ENCODE data around the gene AUTS2.

The AUTS2 gene

DNA sequence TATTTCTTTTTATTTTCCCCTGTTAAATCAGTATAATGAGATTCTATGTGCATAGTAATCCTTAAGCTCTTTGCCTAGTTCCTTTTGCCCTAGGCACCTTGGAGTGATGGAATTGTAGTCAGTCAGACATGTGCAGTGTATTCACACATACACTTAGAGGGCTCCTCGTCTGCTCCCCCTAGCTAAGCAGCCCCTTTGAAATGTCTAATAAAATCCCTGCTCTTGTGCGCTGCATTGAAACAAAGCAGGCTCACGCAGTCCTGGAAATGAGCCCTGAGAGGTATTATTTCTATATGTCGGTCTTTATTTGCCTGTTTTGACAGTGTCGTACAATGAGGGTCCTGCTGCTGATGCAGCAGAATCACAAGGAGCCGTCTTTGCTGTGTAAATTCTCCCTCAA, 258.7 kb downstream of the AUTS2 start:
- DNase-seq (ENCODE audit: low read depth), result no peak

DNA sequence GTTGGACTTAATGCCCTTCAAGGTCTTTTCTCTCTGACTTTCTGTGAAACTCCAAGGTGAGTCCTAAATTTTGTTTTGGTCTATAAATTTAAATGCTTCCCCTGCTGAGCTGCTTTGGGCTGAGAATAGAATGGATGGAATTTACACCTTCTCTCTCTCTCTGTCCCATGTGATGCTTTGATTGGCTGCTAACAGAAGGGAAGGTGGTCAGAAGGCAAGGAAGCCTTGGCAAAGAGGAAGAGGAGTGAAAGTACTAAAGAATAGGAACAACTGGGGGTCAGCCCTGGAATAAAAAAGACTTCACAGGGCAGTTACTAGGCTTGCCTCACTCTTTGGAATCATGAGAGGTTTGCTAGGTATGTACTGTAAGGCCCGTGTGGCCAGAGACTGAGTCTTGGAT, 260.2 kb downstream of the AUTS2 start:
- no peak for DNase-seq (ENCODE audit: low read depth)

- no peak for DNase-seq (ENCODE audit: low read depth)
Measured at GRCh38 chr7:69859342-69859741, 261.1 kb downstream of the AUTS2 start.

GRCh38 chr7:69860486-69860885, 262.2 kb downstream of the AUTS2 start:
- DNase-seq (ENCODE audit: low read depth), result no peak

DNA sequence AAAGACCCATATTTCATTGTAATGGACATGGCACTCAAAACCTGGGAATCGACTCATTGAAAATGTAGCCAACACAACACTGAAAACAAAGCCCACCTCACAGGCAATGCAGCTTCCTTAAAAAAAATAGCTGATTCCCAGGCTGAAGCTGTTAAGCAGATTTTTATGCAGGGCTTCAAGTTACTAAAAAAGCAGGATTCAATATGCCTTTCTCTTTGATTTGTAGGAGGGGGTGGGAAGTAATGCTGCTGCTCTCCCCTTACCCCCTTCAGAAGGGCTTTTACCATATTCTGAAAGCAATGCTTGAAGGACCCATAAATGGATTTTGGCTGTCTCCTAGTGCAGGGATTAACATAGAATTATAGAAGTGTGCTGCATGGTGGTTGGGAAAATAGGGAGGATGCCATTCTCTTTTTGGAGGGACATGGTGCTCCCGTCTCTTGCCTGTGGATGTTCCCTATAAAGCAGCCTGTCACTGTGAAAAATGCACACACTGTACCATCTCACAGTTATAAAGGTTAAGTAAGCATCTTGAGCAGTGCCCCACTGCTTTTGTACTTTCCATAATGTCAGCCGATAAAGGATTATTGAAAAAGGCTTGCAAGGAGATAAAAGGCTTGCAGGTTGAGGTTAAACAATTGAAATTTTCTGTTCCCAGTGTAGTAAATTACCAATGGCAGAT, 262.8 kb downstream of the AUTS2 start:
- DNase-seq (ENCODE audit: low read depth), result no peak

- no peak for DNase-seq (ENCODE audit: low read depth)
Measured at GRCh38 chr7:69862413-69863064, 264.3 kb downstream of the AUTS2 start.

DNA sequence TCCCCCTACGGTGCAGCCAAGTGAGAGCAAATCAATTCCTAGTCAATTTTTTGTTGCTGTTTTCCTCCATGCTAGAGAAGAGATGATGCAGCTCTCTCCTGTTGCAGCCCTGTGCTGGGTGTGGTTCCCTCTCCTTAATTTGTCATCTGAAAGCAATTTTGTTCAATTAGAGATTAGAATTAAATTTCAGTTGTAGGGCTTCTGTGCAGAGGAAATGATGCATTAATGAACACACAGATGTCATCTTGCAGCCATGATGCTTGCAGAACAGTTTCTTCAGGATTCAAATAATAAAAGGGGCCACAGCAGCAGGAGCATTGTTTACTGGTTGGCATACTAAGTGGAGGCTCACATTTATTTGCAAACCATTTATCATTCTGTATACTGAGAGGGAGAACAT, 266.0 kb downstream of the AUTS2 start:
- no peak for DNase-seq (ENCODE audit: low read depth)

DNA sequence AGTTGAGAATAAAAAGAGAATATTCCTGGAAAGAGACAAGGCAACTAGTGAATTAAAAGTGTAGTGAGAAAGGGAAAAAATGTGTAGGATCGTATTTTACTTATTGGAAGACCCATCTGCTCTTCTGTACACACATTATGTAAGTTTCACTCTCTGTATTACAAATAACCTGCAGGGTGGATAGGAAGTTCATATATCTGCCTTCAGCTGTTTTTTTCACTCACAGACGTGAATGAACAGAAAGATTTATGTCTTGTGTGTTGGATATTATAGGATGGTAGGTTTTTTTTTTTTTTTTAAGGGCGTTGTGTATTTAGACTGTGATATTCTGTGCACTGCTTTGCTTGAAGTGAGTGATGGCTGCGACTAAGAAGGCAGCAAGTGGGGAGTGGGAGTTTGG, 266.5 kb downstream of the AUTS2 start:
- DNase-seq (ENCODE audit: low read depth), result no peak

- no peak for DNase-seq (ENCODE audit: low read depth)
Measured at GRCh38 chr7:69868921-69869320, 270.6 kb downstream of the AUTS2 start.

GRCh38 chr7:69871213-69871885, 273.1 kb downstream of the AUTS2 start:
- no peak for DNase-seq (ENCODE audit: low read depth)

- peak; percentile 4 for DNase-seq (ENCODE audit: low read depth)
Measured at GRCh38 chr7:69871886-69872569, 273.8 kb downstream of the AUTS2 start.

- no peak for DNase-seq (ENCODE audit: low read depth)
Measured at GRCh38 chr7:69873512-69873911, 275.2 kb downstream of the AUTS2 start.

DNA sequence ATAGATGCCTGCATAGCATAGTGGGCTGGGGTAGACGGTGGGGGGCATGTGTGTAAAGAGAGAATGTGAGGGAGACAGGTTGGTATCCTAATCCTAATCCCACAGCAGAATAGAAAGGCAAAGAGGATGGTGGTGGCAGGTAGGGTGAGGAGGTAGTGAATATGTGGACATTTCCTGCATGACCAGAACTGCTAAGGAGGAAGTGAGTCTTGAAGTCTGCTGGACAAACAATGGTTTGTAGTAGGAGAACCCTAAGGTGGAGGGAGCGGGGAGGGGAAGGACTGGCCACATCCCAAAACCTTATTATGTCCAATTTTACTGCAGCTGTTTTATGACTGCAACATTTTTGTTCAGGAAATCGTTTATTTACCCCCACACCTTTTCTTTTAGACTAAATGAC, 279.7 kb downstream of the AUTS2 start:
- no peak for DNase-seq (ENCODE audit: low read depth)

- DNase-seq (ENCODE audit: low read depth), result no peak
Measured at GRCh38 chr7:69878591-69878990, 280.3 kb downstream of the AUTS2 start.

DNA sequence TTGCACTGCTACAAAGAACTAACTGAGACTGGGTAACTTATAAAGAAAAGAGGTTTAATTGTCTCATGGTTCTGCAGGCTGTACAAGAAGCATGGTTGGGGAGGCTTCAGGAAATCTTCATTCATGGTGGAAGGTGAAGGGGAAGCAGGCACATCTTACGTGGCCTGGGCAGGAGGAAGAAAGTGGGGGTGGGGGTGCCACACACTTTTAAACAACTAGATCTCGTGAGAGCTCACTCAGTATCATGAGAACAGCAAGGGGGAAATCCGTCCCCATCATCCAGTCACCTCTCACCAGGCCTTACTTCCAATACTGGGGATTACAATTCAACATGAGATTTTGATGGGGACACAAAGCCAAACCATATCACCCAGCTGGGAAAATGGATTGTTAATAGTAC, 281.7 kb downstream of the AUTS2 start:
- DNase-seq (ENCODE audit: low read depth), result no peak

- DNase-seq (ENCODE audit: low read depth), result no peak
Measured at GRCh38 chr7:69880840-69881239, 282.6 kb downstream of the AUTS2 start.

GRCh38 chr7:69882269-69882668, 284.0 kb downstream of the AUTS2 start:
- DNase-seq (ENCODE audit: low read depth), result no peak

- DNase-seq (ENCODE audit: low read depth), result no peak
Measured at GRCh38 chr7:69883399-69883891, 285.2 kb downstream of the AUTS2 start.

- DNase-seq (ENCODE audit: low read depth), result no peak
Measured at GRCh38 chr7:69885431-69885830, 287.2 kb downstream of the AUTS2 start.

DNA sequence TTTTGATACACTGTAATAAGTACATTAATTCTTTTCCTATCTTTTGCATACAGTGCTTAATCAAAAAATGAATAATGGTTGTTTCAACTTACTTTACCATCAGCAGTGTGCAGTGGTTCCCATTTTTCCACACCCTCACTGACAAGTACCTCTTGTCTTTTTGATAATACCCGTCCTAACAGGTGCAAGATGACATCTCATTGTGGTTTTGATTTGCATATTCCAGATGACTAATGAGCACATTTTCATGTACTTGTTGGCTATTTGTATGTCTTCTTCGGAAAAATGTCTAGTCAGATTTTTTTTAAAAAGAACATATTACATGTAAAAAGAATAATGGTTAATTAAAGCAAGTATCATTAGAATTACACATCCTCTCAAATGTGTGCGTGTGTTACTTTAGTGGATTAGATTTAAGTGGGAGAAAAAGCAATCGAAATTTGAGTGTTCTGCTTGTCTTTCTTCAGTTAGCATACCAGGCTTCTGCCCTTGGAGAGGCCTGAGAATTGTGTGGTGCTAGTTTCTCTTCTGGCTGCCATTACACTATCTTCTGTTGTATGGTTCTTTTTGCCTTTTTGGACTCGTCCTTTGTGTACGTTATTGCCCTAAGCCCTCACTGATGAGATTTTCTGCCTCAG, 291.2 kb downstream of the AUTS2 start:
- DNase-seq (ENCODE audit: low read depth), result no peak

DNA sequence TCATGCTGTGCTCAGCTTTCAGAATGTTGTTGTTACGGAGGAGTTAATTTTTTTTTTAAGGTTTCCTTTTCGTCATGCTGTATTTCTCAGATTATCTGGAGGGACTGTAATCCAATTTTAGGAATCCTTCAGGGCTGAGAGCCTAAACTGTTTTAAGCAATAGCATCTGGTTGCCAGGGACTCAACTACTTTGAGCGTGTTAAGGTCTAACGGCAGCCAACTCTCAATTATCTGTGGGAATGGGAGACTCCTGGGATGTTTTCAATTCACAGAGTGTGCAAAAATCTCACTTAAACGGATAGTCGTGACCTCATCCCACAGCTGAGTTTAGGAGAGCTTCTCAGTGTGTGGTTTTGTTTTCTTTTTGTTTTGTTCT, 291.7 kb downstream of the AUTS2 start:
- DNase-seq (ENCODE audit: low read depth), result no peak

GRCh38 chr7:69892790-69893189, 294.5 kb downstream of the AUTS2 start:
- no peak for DNase-seq (ENCODE audit: low read depth)

Measured in CMK (cell line).